Measurements from ENCODE around the gene LYPD4.

GRCh38 chr19:41850381-41850780 is 5.9 kb upstream of the LYPD4 start:
- TF ChIP-seq CTCF (IDR thresholded peaks at IDR 0.05; ENCODE audit: insufficient read depth, low read length, poor library complexity, severe bottlenecking) (no peak), EZH2phosphoT487 (conservative IDR thresholded peaks at IDR 0.05; ENCODE audit: low read length) (no peak)

Measured in SU-DHL-6 (cell line).